Duodenal mucosa (tissue), 2 donors: ENCODE data around the gene CDH6.
A peak's percentile ranks its signal among the peaks of the same experiment; 100 is the strongest.

Experiments
- H3K27ac ChIP-seq: one replicate; pipeline ENCODE4 v1.7.0; 2013; ENCODE audit warnings: low read depth, low read length
- H3K27me3 ChIP-seq, 2 donors: one replicate each; pipeline ENCODE4 v1.7.0; 2013; ENCODE audit warnings: low read length in 2 of 2, control low read depth in 1 of 2; ENCODE audit not compliant: insufficient read depth in 2 of 2, control insufficient read depth in 1 of 2
- H3K36me3 ChIP-seq, 2 donors: one replicate each; pipeline ENCODE4 v1.7.0; 2013; ENCODE audit warnings: low read length in 2 of 2, control low read depth in 1 of 2; ENCODE audit not compliant: insufficient read depth in 2 of 2, control insufficient read depth in 1 of 2
- H3K4me1 ChIP-seq, 2 donors: one replicate each; pipeline ENCODE4 v1.7.0; 2013; ENCODE audit warnings: low read length in 2 of 2, control low read depth in 1 of 2; ENCODE audit not compliant: insufficient read depth in 2 of 2, control insufficient read depth in 1 of 2
- H3K4me3 ChIP-seq, 2 donors: one replicate each; pipeline ENCODE4 v1.7.0; 2013; ENCODE audit warnings: low read length in 2 of 2, low read depth in 1 of 2
- H3K9ac ChIP-seq, 2 donors: one replicate each; pipeline ENCODE4 v1.7.0; 2013; ENCODE audit warnings: low read length in 2 of 2, low read depth in 1 of 2
- H3K9me3 ChIP-seq, 2 donors: one replicate each; pipeline ENCODE4 v1.7.0; 2013; ENCODE audit warnings: low read length in 2 of 2, control low read depth in 1 of 2; ENCODE audit not compliant: control insufficient read depth in 1 of 2

Gene CDH6

GRCh38 chr5:31235381-31235780 lies 41.9 kb downstream of the CDH6 start:
- Histone ChIP-seq H3K36me3 (no peaks in the 10 kb centered on the region), H3K4me1 (peaks cover 0 to 15% of the 10 kb centered on the region in 2 donors), H3K27me3 (no peaks in the 10 kb centered on the region), H3K9me3 (no peaks in the 10 kb centered on the region), H3K27ac (no peak overlapping the region), H3K9ac (no peak overlapping the region), H3K4me3 (no peak overlapping the region)

- Histone ChIP-seq H3K27me3 (no peaks in the 10 kb centered on the region), H3K9me3 (no peaks in the 10 kb centered on the region), H3K9ac (no peak overlapping the region), H3K36me3 (no peaks in the 10 kb centered on the region), H3K4me3 (no peak overlapping the region), H3K4me1 (peaks cover 0 to 15% of the 10 kb centered on the region in 2 donors), H3K27ac (no peak overlapping the region)
These were observed 42.9 kb downstream of the CDH6 start for GRCh38 chr5:31236339-31236738.

- Histone ChIP-seq H3K4me3 (no peak overlapping the region), H3K27ac (no peak overlapping the region), H3K27me3 (no peaks in the 10 kb centered on the region), H3K9me3 (no peaks in the 10 kb centered on the region), H3K36me3 (no peaks in the 10 kb centered on the region), H3K9ac (no peak overlapping the region), H3K4me1 (peaks cover 0 to 7% of the 10 kb centered on the region in 2 donors)
These were observed 43.7 kb downstream of the CDH6 start for GRCh38 chr5:31237174-31237573.

- H3K9me3 ChIP-seq, result no peaks in the 10 kb centered on the region
- H3K9ac ChIP-seq, result no peak overlapping the region
These were observed 45.0 kb downstream of the CDH6 start for GRCh38 chr5:31238497-31238896.

GRCh38 chr5:31244921-31245320 lies 51.4 kb downstream of the CDH6 start:
- H3K27ac ChIP-seq, result no peak overlapping the region
- H3K9ac ChIP-seq, result no peak overlapping the region
- H3K27me3 ChIP-seq, result no peaks in the 10 kb centered on the region
- no peaks in the 10 kb centered on the region for H3K36me3 ChIP-seq
- no peaks in the 10 kb centered on the region for H3K4me1 ChIP-seq
- no peak overlapping the region for H3K4me3 ChIP-seq
- no peaks in the 10 kb centered on the region for H3K9me3 ChIP-seq

More at GRCh38 chr5:31238497-31238896, 45.0 kb downstream of the CDH6 start:
- H3K4me3 ChIP-seq, result no peak overlapping the region
- H3K27me3 ChIP-seq, result no peaks in the 10 kb centered on the region
- H3K27ac ChIP-seq, result no peak overlapping the region
- peaks cover 0 to 7% of the 10 kb centered on the region in 2 donors for H3K4me1 ChIP-seq
- no peaks in the 10 kb centered on the region for H3K36me3 ChIP-seq

GRCh38 chr5:31247381-31247780 lies 53.9 kb downstream of the CDH6 start:
- H3K36me3 ChIP-seq, result no peaks in the 10 kb centered on the region
- no peak overlapping the region for H3K9ac ChIP-seq
- H3K9me3 ChIP-seq, result no peaks in the 10 kb centered on the region
- H3K4me3 ChIP-seq, result no peak overlapping the region
- H3K27ac ChIP-seq, result no peak overlapping the region
- H3K4me1 ChIP-seq, result no peaks in the 10 kb centered on the region
- H3K27me3 ChIP-seq, result no peaks in the 10 kb centered on the region

- no peak overlapping the region for H3K27ac ChIP-seq
- H3K36me3 ChIP-seq, result no peaks in the 10 kb centered on the region
- H3K9me3 ChIP-seq, result peaks cover 0 to 6% of the 10 kb centered on the region in 2 donors
- H3K27me3 ChIP-seq, result no peaks in the 10 kb centered on the region
- H3K4me3 ChIP-seq, result no peak overlapping the region
- no peaks in the 10 kb centered on the region for H3K4me1 ChIP-seq
- H3K9ac ChIP-seq, result no peak overlapping the region
These were observed 56.7 kb downstream of the CDH6 start for GRCh38 chr5:31250201-31250600.

GRCh38 chr5:31251032-31251431 lies 57.5 kb downstream of the CDH6 start:
- no peaks in the 10 kb centered on the region for H3K36me3 ChIP-seq
- no peak overlapping the region for H3K9ac ChIP-seq
- H3K27me3 ChIP-seq, result no peaks in the 10 kb centered on the region
- H3K9me3 ChIP-seq, result peaks cover 0 to 6% of the 10 kb centered on the region in 2 donors
- no peak overlapping the region for H3K27ac ChIP-seq
- H3K4me1 ChIP-seq, result no peaks in the 10 kb centered on the region
- no peak overlapping the region for H3K4me3 ChIP-seq

- Histone ChIP-seq H3K27ac (no peak overlapping the region), H3K9me3 (peaks cover 0 to 6% of the 10 kb centered on the region in 2 donors), H3K36me3 (no peaks in the 10 kb centered on the region), H3K27me3 (no peaks in the 10 kb centered on the region), H3K4me3 (no peak overlapping the region), H3K9ac (no peak overlapping the region), H3K4me1 (peaks cover 3% of the 10 kb centered on the region in 2 donors)
These were observed 61.6 kb downstream of the CDH6 start for GRCh38 chr5:31255041-31255440.

GRCh38 chr5:31268256-31268655 lies 74.8 kb downstream of the CDH6 start:
- H3K4me1 ChIP-seq, result peaks cover 5 to 13% of the 10 kb centered on the region in 2 donors
- no peaks in the 10 kb centered on the region for H3K36me3 ChIP-seq
- H3K27ac ChIP-seq, result no peak overlapping the region
- no peak overlapping the region for H3K9ac ChIP-seq
- H3K9me3 ChIP-seq, result no peaks in the 10 kb centered on the region
- H3K4me3 ChIP-seq, result peak overlapping the region in 1 of 2 donors; percentile 45
- H3K27me3 ChIP-seq, result no peaks in the 10 kb centered on the region

- Histone ChIP-seq H3K4me1 (peaks cover 5 to 13% of the 10 kb centered on the region in 2 donors), H3K27me3 (no peaks in the 10 kb centered on the region), H3K27ac (no peak overlapping the region), H3K9me3 (no peaks in the 10 kb centered on the region), H3K4me3 (peak overlapping the region; percentile 38 to 45), H3K9ac (peak overlapping the region in 1 of 2 donors; percentile 23), H3K36me3 (no peaks in the 10 kb centered on the region)
These were observed 75.2 kb downstream of the CDH6 start for GRCh38 chr5:31268686-31269085.
